HG03135 (cell line): Measurements from ENCODE around the gene DRAP1.
A peak's percentile ranks its signal among the peaks of the same experiment; 100 is the strongest.

Source experiments
- ATAC-seq: cut with Tn5 transposase; IDR thresholded peaks from one replicate; pipeline ENCODE4 v1.9.1; 2021; ENCODE audit warnings: mild to moderate bottlenecking, moderate library complexity; ENCODE audit not compliant: unreplicated experiment

The DRAP1 gene

GRCh38 chr11:65900899-65901180 lies 18.4 kb upstream of the DRAP1 start:
- ATAC-seq: no peak

GRCh38 chr11:65903068-65903481 lies 16.2 kb upstream of the DRAP1 start:
- ATAC-seq: no peak

- no peak for ATAC-seq
Observed at GRCh38 chr11:65903715-65904114, 15.5 kb upstream of the DRAP1 start.

- ATAC-seq: no peak
Observed at GRCh38 chr11:65906602-65907001, 12.6 kb upstream of the DRAP1 start.

GRCh38 chr11:65907878-65908277 lies 11.3 kb upstream of the DRAP1 start:
- ATAC-seq: no peak

- ATAC-seq: no peak
Observed at GRCh38 chr11:65911682-65912568, 7.3 kb upstream of the DRAP1 start.

GRCh38 chr11:65912845-65913244 lies 6.4 kb upstream of the DRAP1 start:
- ATAC-seq: no peak

- ATAC-seq: no peak
Observed at GRCh38 chr11:65915101-65915820, 4.0 kb upstream of the DRAP1 start.

- no peak for ATAC-seq
Observed at GRCh38 chr11:65915821-65916251, 3.4 kb upstream of the DRAP1 start.

DNA sequence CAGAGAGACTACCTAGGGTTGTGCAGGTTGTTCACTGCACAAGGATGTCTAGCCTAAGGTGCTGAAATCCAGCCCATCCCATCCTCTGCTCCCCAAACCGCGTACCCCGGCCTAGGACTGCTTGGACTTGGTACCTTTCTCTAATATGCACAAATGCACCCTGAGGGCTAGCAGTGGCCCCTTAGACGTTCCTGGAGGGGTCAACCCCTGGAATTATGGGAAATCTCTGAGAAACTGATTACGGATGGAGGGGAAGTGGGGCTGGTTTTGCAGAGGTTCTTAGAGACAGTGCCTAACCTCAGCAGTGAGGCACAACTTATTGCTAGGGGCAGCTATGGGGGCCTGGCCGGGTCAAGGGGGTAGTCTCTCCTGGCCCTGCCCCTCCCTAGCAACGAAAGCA lies 2.8 kb upstream of the DRAP1 start:
- ATAC-seq: no peak

- ATAC-seq: no peak
Observed at GRCh38 chr11:65917077-65917433, 2.2 kb upstream of the DRAP1 start.

- no peak for ATAC-seq
Observed at GRCh38 chr11:65917434-65918210, 1.6 kb upstream of the DRAP1 start.

GRCh38 chr11:65918211-65919140 lies 750 bp upstream of the DRAP1 start, which contains the start of gene C11orf68:
Gene C11orf68 (minus strand): TSS chr11:65919062. CDS start chr11:65919031, 31 bp downstream.
- ATAC-seq: peak; percentile 51

GRCh38 chr11:65919573-65920371 lies 546 bp downstream of the DRAP1 start:
- ATAC-seq: peak; percentile 42

DNA sequence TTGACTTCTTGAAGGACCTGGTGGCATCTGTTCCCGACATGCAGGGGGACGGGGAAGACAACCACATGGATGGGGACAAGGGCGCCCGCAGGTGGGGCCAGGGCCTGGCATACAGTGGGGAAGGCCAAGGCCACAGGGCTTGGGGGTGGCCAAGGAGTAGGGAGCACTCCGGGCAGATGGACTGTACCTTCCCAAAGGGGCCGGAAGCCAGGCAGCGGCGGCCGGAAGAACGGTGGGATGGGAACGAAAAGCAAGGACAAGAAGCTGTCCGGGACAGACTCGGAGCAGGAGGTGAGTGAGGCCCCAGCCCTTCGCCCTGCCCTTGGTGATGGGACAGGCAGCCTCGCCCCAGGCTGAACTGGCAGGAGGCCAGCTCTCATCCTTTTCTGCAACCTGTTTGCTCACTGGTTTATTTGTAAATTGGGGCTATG lies 1.2 kb downstream of the DRAP1 start:
- ATAC-seq: no peak

DNA sequence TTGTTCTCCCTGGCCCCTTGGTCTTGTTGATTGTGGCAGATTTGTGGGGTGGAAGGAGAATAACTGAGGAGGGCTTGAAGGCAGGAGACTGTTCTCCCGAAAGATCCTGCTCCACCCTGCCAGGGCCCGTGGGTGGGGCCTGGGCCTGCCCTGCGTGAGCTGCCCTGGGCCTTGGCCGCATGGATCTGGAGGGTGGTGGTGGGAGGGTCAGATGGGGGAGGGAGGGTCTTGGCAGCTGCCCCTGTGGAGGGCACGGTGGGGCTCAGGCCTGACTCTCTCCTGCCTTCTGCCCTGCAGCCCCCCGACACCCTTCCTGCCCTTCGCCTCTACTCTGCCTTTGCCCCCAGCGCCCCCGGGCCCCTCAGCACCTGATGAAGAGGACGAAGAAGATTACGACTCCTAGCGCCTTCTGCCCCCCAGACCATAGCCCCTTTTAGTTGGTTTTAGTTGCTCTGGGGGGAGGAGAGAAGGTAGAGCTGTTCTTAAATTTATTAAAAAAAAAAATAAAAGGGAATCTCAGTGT lies 1.9 kb downstream of the DRAP1 start:
- no peak for ATAC-seq

GRCh38 chr11:65921876-65922275 lies 2.6 kb downstream of the DRAP1 start:
- no peak for ATAC-seq

DNA sequence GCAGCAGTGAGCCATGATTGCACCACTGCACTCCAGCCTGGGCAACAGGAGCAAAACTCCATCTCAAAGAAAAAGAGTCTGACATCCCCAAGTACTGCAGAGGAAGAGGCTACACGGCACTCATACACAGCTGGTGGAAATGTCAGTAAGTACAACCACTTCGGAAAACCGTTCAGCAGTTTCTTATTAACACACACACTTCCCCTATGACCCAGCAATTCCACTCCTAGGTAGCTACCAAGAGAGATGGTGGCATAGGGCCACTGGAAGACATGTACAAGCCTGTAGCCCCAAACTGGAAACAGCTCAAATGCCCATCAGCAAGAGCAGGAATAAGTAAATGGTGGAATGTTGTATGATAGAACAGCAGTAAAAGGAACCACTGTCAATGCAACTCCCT lies 3.3 kb downstream of the DRAP1 start:
- ATAC-seq: no peak

- no peak for ATAC-seq
Observed at GRCh38 chr11:65925397-65925796, 6.2 kb downstream of the DRAP1 start.
